K562 (cell line): ENCODE results near the gene SORT1. TPM values are rescaled to one million over a fixed set of nuclear protein-coding genes. Genes with fewer than 3 reads are reported as not detected.

ENCODE experiments used
- ARID3B ChIP-seq: fragments of 250-450 bp; sonication (Bioruptor Pico); IDR thresholded peaks from 2 replicates; pipeline ENCODE4 v1.4.0; 2020; ENCODE audit warnings: borderline replicate concordance
- ATF2 ChIP-seq: sonication (generic); formaldehyde crosslinking; IDR thresholded peaks from 2 replicates; pipeline ENCODE4 v1.8.1; 2022; ENCODE audit warnings: missing genetic modification reagents
- BRD9 ChIP-seq: fragments of 450-650 bp; IDR thresholded peaks from 2 replicates; pipeline ENCODE4 v1.6.1; 2018; ENCODE audit warnings: low read depth; ENCODE audit not compliant: partially characterized antibody
- CBFA2T3 ChIP-seq: fragments of 450-650 bp; IDR thresholded peaks from 2 replicates; pipeline ENCODE4 v1.6.1; 2017
- CHAMP1 ChIP-seq: fragments of 450-650 bp; IDR thresholded peaks from 2 replicates; pipeline ENCODE4 v1.6.1; 2016; ENCODE audit warnings: mild to moderate bottlenecking
- CTBP1 ChIP-seq: fragments of 450-650 bp; IDR thresholded peaks from 2 replicates; pipeline ENCODE4 v1.6.1; 2016; ENCODE audit warnings: borderline replicate concordance
- DACH1 ChIP-seq: fragments of 450-650 bp; IDR thresholded peaks from 2 replicates; pipeline ENCODE4 v1.6.1; 2018; ENCODE audit not compliant: partially characterized antibody
- FOXK1 ChIP-seq: sonication (generic); formaldehyde crosslinking; IDR thresholded peaks from 2 replicates; pipeline ENCODE4 v1.8.0; 2022; ENCODE audit warnings: missing genetic modification reagents, mild to moderate bottlenecking, borderline replicate concordance
- HES1 ChIP-seq: fragments of 450-650 bp; IDR thresholded peaks from 2 replicates; pipeline ENCODE4 v1.6.1; 2016; ENCODE audit warnings: low read depth, mild to moderate bottlenecking, moderate library complexity
- SLC30A9 ChIP-seq: fragments of 250-450 bp; sonication (Bioruptor Pico); IDR thresholded peaks from 2 replicates; pipeline ENCODE4 v1.8.0; 2022; ENCODE audit warnings: mild to moderate bottlenecking, moderate library complexity
- SMARCB1 ChIP-seq: IDR thresholded peaks from 2 replicates; pipeline ENCODE4 v1.6.1; 2011; ENCODE audit warnings: improper control_type of control experiment, low read depth; ENCODE audit not compliant: insufficient read length
- TAF7 ChIP-seq: fragments of 450-650 bp; IDR thresholded peaks from 2 replicates; pipeline ENCODE4 v1.6.1; 2016; ENCODE audit warnings: missing genetic modification characterization, missing compliant biosample characterization
- TCF7 ChIP-seq: sonication (generic); IDR thresholded peaks from 2 replicates; pipeline ENCODE4 v1.6.1; 2016; ENCODE audit warnings: antibody characterized with exemption, borderline replicate concordance
- TEAD2 ChIP-seq: fragments of 450-650 bp; IDR thresholded peaks from 2 replicates; pipeline ENCODE4 v1.6.1; 2016; ENCODE audit warnings: missing genetic modification characterization, control low read depth, missing compliant biosample characterization
- WHSC1 ChIP-seq: IDR thresholded peaks from one replicate; pipeline ENCODE4 v1.6.1; 2012; ENCODE audit warnings: low read length, control low read depth, inconsistent platforms
- XRCC3 ChIP-seq: fragments of 450-650 bp; IDR thresholded peaks from 2 replicates; pipeline ENCODE4 v1.6.1; 2017; ENCODE audit warnings: mild to moderate bottlenecking, moderate library complexity
- ZBED1 ChIP-seq: IDR thresholded peaks from 2 replicates; pipeline ENCODE4 v1.6.1; 2014
- ZFP1 ChIP-seq: fragments of 450-650 bp; formaldehyde crosslinking; IDR thresholded peaks from 2 replicates; pipeline ENCODE4 v1.4.0; 2020; ENCODE audit warnings: mild to moderate bottlenecking, mixed read lengths
- ZNF3 ChIP-seq: fragments of 250-450 bp; sonication (Bioruptor Pico); IDR thresholded peaks from 2 replicates; pipeline ENCODE4 v1.5.0; 2021; ENCODE audit warnings: mild to moderate bottlenecking, moderate library complexity
- ZNF561 ChIP-seq: fragments of 450-650 bp; formaldehyde crosslinking; conservative IDR thresholded peaks from 2 replicates; pipeline ENCODE4 v1.4.0; 2020; ENCODE audit warnings: mild to moderate bottlenecking, moderate library complexity
- ZNF586 ChIP-seq: fragments of 450-650 bp; formaldehyde crosslinking; conservative IDR thresholded peaks from 2 replicates; pipeline ENCODE4 v1.4.0; 2020; ENCODE audit warnings: mild to moderate bottlenecking, moderate library complexity
- ZNF699 ChIP-seq: fragments of 250-450 bp; sonication (Bioruptor Pico); IDR thresholded peaks from 2 replicates; pipeline ENCODE4 v1.8.0; 2021; ENCODE audit warnings: mild to moderate bottlenecking, moderate library complexity; ENCODE audit not compliant: insufficient replicate concordance
- ZNF766 ChIP-seq: fragments of 200-800 bp; sonication (Bioruptor generic); conservative IDR thresholded peaks from 2 replicates; pipeline ENCODE4 v1.6.1; 2016; ENCODE audit warnings: missing genetic modification characterization, missing compliant biosample characterization
- polyA plus RNA-seq, 8 experiments: library from polyadenylated mRNA; depleted of rRNA in 4 of 8; stranded (reverse) in 5 of 8; unstranded in 3 of 8; fragments of >200 nt; fragmentation: Nextera tagmentation in 2 of 8; fragmentation: Illumina TruSeq in 1 of 8; extraction: Ambion mirVana in 2 of 8; extraction: Trizol in 1 of 8; gene quantifications; 2 replicates each; pipeline versions ENCODE4 v1.2.1 to v1.2.3, GENCODE V29; 2011 to 2014; ENCODE audit warnings: inconsistent platforms in 1 of 8, missing spikeins in 1 of 8
- total RNA-seq, 7 experiments: library from RNA; depleted of rRNA in 6 of 7; stranded (reverse); fragments of >200 nt in 6 of 7; fragmentation: Illumina TruSeq in 2 of 7; extraction: Trizol in 2 of 7; gene quantifications; 2 replicates each; pipeline versions ENCODE4 v1.2.1 to v1.2.3, GENCODE V29; 2011 to 2021; ENCODE audit warnings: low replicate concordance in 1 of 7
- TF ChIP-seq, protein P1 (sequence below): sonication (generic); IDR thresholded peaks from 2 replicates; pipeline ENCODE4 v1.6.1; 2016

SORT1 gene
- total and polyA plus RNA-seq, 9 of the 15 experiments (the other 6 are each of a cell fraction or from before 2014, with no cell fraction given), result 27.4 to 112 (median 65.0) TPM

DNA sequence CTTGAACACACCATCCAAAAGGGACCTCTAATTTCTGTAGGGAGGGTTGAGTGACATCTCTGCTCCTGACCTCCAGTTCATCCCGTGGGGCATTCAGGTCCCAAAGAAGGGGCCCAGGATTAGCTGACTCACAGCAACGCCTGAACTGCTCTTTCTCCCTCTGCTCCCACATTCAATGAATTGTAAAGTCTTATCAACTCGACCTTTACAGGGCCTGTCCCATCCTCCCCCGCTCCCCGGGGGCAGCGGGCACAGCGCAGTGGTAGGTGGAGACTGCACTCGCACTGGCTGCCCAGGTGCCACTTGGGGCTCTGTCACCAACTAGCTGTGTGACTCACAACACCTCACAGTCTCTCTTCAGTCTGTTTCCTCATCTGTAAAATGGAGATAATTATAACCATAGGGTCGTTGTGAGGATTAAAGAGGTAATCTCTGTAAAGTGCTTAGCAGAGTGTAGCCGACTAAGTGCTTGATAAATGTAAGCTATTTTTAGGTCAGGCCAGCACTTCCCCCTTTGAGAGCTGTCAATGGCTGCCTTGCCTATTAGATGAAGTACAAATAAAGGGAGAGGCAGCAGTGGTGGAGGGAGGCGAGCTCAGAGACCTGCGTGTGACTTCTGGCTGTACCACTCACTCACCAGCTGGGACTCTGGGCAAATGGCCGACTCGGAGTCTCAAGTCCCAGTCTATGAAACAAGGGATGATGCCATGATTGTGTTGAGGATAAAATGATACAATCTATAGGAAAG lies 90.3 kb downstream of the SORT1 start (continued):
- TF ChIP-seq ZNF561 (CRISPR knock-in tag) (no peak), WHSC1 (no peak), ZNF766 (no peak), SMARCB1 (no peak), ZBED1 (0 out of 2 replicates have a peak, but pooled peaks have one; percentile 42), CHAMP1 (no peak), SLC30A9 (CRISPR knock-in tag) (no peak), DACH1 (peak; percentile 77), ZNF3 (CRISPR knock-in tag) (no peak), ZNF699 (CRISPR knock-in tag) (no peak), CBFA2T3 (peak; percentile 92), TCF7 (0 out of 2 replicates have a peak, but pooled peaks have one; percentile 11), FOXK1 (no peak), XRCC3 (no peak), HES1 (peak; percentile 75), ATF2 (CRISPR knock-in tag) (no peak), CTBP1 (peak; percentile 79), ZNF586 (CRISPR knock-in tag) (no peak), BRD9 (no peak), ARID3B (CRISPR knock-in tag) (no peak), ZFP1 (CRISPR knock-in tag) (no peak), TAF7 (no peak), TEAD2 (tag) (no peak)
- TF ChIP-seq, protein P1, sequence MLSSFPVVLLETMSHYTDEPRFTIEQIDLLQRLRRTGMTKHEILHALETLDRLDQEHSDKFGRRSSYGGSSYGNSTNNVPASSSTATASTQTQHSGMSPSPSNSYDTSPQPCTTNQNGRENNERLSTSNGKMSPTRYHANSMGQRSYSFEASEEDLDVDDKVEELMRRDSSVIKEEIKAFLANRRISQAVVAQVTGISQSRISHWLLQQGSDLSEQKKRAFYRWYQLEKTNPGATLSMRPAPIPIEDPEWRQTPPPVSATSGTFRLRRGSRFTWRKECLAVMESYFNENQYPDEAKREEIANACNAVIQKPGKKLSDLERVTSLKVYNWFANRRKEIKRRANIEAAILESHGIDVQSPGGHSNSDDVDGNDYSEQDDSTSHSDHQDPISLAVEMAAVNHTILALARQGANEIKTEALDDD, result peak; percentile 91
